ENCODE data around the gene OSBPL7. TPM values are rescaled to one million over a fixed set of nuclear protein-coding genes. Genes with fewer than 3 reads are reported as not detected.
A peak's percentile ranks its signal among the peaks of the same experiment; 100 is the strongest.

The OSBPL7 gene
- total and polyA plus RNA-seq, 4 experiments from 2014 or later, result 1.6 to 50.4 (median 27.2) TPM

DNA sequence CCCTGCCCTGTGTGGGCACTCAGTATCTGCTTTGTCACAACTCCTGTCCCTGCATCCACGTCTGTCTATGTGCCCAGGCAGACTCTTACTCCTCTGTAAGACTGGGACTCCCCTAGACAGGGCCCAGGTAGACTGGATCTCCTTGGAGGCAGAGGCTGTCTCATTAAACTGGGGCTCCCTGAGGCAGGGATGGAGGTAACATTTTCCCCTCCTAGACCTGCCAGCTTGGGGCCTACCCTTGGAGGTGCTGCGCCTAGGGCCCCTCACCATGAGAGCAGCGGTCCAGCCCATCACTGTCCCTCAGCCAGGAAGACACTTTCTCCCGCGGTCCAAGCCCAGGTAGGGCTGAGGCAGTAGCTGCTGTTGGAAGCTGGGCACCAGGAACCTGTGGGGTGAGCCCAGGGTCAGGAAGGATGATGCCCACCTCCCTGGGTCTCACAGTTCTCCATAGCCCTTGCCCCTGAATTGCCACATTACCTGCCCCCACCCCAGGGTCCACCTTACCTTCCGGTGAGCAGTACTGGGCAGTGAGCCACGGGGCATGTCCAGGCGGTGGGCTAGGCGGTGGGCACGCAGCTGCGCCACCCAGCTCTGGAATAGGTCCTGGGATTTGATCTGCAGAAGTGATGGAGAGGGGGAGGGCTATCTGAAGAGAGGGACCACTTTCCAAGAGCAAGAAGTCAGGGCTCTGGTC is 3.4 kb downstream of the OSBPL7 start:
- H3K27ac ChIP-seq (ENCODE audit: low read depth, low read length), result no peak overlapping the region
- intact Hi-C loops (cut with micrococcal nuclease), result no loop called here
- ChIA-PET CTCF (ENCODE audit: partially characterized antibody) (no interaction called here), POLR2A (ENCODE audit: partially characterized antibody) (no interaction called here)
- no peak for DNase-seq
- H3K27ac Mint-ChIP-seq, result peak overlapping the region in 2 of 7 donors; percentile 4 to 29
- no peaks in the 10 kb centered on the region for H3K27me3 Mint-ChIP-seq
- peaks cover 12 to 26% (median 20%) of the 10 kb centered on the region in 4 donors for H3K4me1 Mint-ChIP-seq
- no peak overlapping the region for H3K4me3 ChIP-seq (ENCODE audit: low read length in 2 of 2)
- H3K9me3 Mint-ChIP-seq, result no peaks in the 10 kb centered on the region
- H3K4me3 Mint-ChIP-seq, result peak overlapping the region in 1 of 8 donors; percentile 21
- peaks cover 57% of the 10 kb centered on the region for H3K36me3 ChIP-seq (ENCODE audit: insufficient read depth, low read length)
- H3K36me3 Mint-ChIP-seq, result peaks cover 16 to 62% of the 10 kb centered on the region in 2 donors
- no peaks in the 10 kb centered on the region for H3K27me3 ChIP-seq (ENCODE audit: insufficient read depth, low read length)
- H3K4me1 ChIP-seq (ENCODE audit: insufficient read depth, low read length), result peaks cover 25% of the 10 kb centered on the region
- no peaks in the 10 kb centered on the region for H3K9me3 ChIP-seq (ENCODE audit: control insufficient read depth in 1 of 2, low read length in 2 of 2)

DNA sequence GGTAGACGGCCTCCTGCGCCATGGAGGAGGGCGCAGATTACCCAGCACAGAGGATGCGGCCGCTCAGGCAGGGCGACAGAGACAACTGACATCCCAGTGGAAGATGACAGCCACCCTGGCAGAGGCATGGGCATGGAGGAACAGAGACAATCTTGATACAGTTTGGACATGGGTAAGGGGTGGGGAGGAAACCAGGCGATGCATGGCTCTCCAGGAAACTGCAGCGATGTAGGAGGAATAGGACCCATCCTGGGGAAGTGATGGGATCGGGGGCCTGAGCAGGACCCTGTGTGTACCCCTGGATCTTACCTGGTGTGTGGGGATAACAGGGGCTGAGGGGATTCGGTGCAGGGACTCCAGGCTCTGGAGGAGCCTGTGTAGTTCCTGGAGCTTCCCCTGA is 4.6 kb downstream of the OSBPL7 start:
- Histone ChIP-seq H3K27ac (ENCODE audit: low read depth, low read length) (no peak overlapping the region), H3K4me1 (ENCODE audit: insufficient read depth, low read length) (peaks cover 16% of the 10 kb centered on the region), H3K4me3 (ENCODE audit: low read length in 2 of 2) (no peak overlapping the region), H3K9me3 (ENCODE audit: control insufficient read depth in 1 of 2, low read length in 2 of 2) (no peaks in the 10 kb centered on the region), H3K36me3 (ENCODE audit: insufficient read depth, low read length) (peaks cover 69% of the 10 kb centered on the region), H3K27me3 (ENCODE audit: insufficient read depth, low read length) (no peaks in the 10 kb centered on the region)
- peaks cover 11 to 18% (median 15%) of the 10 kb centered on the region in 4 donors for H3K4me1 Mint-ChIP-seq
- no peaks in the 10 kb centered on the region for H3K9me3 Mint-ChIP-seq
- DNase-seq, result no peak
- ChIA-PET CTCF (ENCODE audit: partially characterized antibody) (no interaction called here), POLR2A (ENCODE audit: partially characterized antibody) (interaction anchor here (1.0 kb wide), 1 partner anchor 13 kb away, joined by 3 read pairs; no protein-coding TSS in a partner anchor)
- peak overlapping the region in 1 of 8 donors; percentile 26 for H3K4me3 Mint-ChIP-seq
- H3K27me3 Mint-ChIP-seq, result no peaks in the 10 kb centered on the region
- H3K36me3 Mint-ChIP-seq, result peaks cover 26 to 69% of the 10 kb centered on the region in 2 donors
- no peak overlapping the region for H3K27ac Mint-ChIP-seq
- intact Hi-C loops (cut with micrococcal nuclease), result no loop called here

- H3K36me3 ChIP-seq (ENCODE audit: insufficient read depth, low read length), result peaks cover 76% of the 10 kb centered on the region
- H3K4me1 Mint-ChIP-seq, result peaks cover 10 to 11% (median 11%) of the 10 kb centered on the region in 4 donors
- H3K4me3 Mint-ChIP-seq, result no peak overlapping the region
- H3K4me3 ChIP-seq (ENCODE audit: low read length in 2 of 2), result no peak overlapping the region
- no peaks in the 10 kb centered on the region for H3K9me3 ChIP-seq (ENCODE audit: control insufficient read depth in 1 of 2, low read length in 2 of 2)
- no peaks in the 10 kb centered on the region for H3K27me3 Mint-ChIP-seq
- intact Hi-C loops (cut with micrococcal nuclease), result no loop called here
- CTCF ChIA-PET (ENCODE audit: partially characterized antibody), result no interaction called here
- H3K9me3 Mint-ChIP-seq, result no peaks in the 10 kb centered on the region
- peaks cover 31 to 70% of the 10 kb centered on the region in 2 donors for H3K36me3 Mint-ChIP-seq
- POLR2A ChIA-PET (ENCODE audit: partially characterized antibody), result interaction anchor here (1.0 kb wide), 1 partner anchor 14 kb away, joined by 3 read pairs; no protein-coding TSS in a partner anchor
- no peak for DNase-seq
- no peak overlapping the region for H3K27ac Mint-ChIP-seq
- H3K27ac ChIP-seq (ENCODE audit: low read depth, low read length), result no peak overlapping the region
- no peaks in the 10 kb centered on the region for H3K27me3 ChIP-seq (ENCODE audit: insufficient read depth, low read length)
- peaks cover 11% of the 10 kb centered on the region for H3K4me1 ChIP-seq (ENCODE audit: insufficient read depth, low read length)
Observed at GRCh38 chr17:47816111-47816735, 5.4 kb downstream of the OSBPL7 start.

DNA sequence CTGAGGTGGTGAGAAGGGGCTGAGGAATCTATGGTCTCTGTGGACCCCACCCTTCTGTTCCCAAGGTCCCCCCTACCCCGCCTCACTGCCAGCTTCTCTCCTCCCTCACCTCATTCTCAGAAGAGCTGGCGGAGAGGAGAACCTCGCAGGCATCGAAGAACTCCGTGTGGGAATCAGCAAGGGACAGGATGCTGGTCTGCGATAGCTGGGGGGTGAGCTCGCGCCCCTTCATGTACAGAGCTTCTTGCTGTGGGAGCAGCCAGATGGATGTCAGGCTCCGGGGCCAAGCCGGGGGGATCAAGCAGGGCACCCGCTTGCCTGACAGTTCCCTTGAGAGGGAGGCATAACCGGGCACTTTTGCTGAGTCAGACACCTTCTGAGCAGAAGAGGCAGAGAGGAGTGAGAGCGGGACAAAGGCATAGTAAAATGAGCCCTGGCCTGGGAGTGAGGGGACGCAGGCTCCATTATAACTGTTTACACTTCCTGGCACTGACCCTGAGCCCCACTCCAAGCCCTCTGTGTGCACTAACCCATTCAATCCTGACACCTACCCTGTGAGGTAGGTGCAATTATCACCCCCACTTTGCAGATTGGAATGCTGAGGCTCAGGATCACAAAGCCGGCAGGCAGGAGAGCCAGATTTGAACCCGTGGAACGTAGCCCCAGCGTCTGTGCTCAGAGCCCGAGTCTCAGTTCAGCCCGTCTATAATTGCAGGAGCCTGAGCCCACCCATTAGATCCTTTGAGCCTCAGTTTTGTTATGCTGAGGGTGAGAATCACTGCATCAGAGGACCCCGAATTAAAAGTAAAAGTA is 6.3 kb downstream of the OSBPL7 start:
- H3K9me3 Mint-ChIP-seq, result no peaks in the 10 kb centered on the region
- peaks cover 85% of the 10 kb centered on the region for H3K36me3 ChIP-seq (ENCODE audit: insufficient read depth, low read length)
- no peaks in the 10 kb centered on the region for H3K27me3 Mint-ChIP-seq
- peak overlapping the region in 3 of 7 donors; percentile 29 to 68 (median 67) for H3K27ac Mint-ChIP-seq
- DNase-seq, result no peak
- CTCF ChIA-PET (ENCODE audit: partially characterized antibody), result no interaction called here
- intact Hi-C loops (cut with micrococcal nuclease), result no loop called here
- H3K4me1 Mint-ChIP-seq, result peaks cover under 1 to 7% (median 3%) of the 10 kb centered on the region in 4 donors
- peaks cover 2% of the 10 kb centered on the region for H3K4me1 ChIP-seq (ENCODE audit: insufficient read depth, low read length)
- H3K36me3 Mint-ChIP-seq, result peaks cover 38 to 78% of the 10 kb centered on the region in 2 donors
- POLR2A ChIA-PET (ENCODE audit: partially characterized antibody), result interaction anchor here (1.0 kb wide), 1 partner anchor 16 kb away, joined by 4 read pairs; the partner anchor contains the start of genes LRRC46 and MRPL10
- no peak overlapping the region for H3K4me3 ChIP-seq (ENCODE audit: low read length in 2 of 2)
- no peak overlapping the region for H3K27ac ChIP-seq (ENCODE audit: low read depth, low read length)
- no peaks in the 10 kb centered on the region for H3K27me3 ChIP-seq (ENCODE audit: insufficient read depth, low read length)
- H3K4me3 Mint-ChIP-seq, result no peak overlapping the region
- H3K9me3 ChIP-seq (ENCODE audit: control insufficient read depth in 1 of 2, low read length in 2 of 2), result no peaks in the 10 kb centered on the region

DNA sequence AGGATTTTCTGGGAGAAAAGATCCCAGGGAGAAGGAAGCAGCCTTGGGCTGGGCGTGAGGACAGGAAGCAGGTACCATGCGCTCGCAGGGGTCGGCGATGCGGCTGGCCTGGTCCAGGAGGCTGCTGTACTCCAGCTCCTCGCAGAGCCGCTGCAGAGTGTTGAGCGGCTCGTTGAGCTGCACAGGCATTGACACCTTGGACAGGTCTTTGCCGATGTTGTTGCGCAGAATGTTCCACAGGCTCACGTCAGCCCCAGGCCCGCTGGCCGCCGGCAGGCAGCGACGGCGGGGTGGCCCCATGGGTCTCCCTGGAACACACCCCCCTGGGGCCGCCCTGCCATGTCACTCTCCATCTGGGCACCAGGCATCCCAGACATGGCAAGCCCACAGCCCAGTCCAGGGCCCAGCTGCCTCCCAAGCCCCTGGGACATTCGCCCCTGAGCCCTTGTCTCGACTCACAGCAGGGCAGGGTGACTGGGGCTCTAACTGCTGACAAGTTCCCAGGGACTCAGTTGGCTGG is 8.0 kb downstream of the OSBPL7 start:
- DNase-seq, result no peak
- Mint-ChIP-seq H3K9me3 (no peaks in the 10 kb centered on the region), H3K36me3 (peaks cover 47 to 91% of the 10 kb centered on the region in 2 donors), H3K27ac (no peak overlapping the region), H3K4me3 (no peak overlapping the region), H3K27me3 (no peaks in the 10 kb centered on the region), H3K4me1 (peaks cover 0 to 8% (median 2%) of the 10 kb centered on the region in 4 donors)
- no peak overlapping the region for H3K4me3 ChIP-seq (ENCODE audit: low read length in 2 of 2)
- CTCF ChIA-PET (ENCODE audit: partially characterized antibody), result no interaction called here
- H3K36me3 ChIP-seq (ENCODE audit: insufficient read depth, low read length), result peaks cover 91% of the 10 kb centered on the region
- no peak overlapping the region for H3K27ac ChIP-seq (ENCODE audit: low read depth, low read length)
- intact Hi-C loops (cut with micrococcal nuclease), result no loop called here
- no peaks in the 10 kb centered on the region for H3K9me3 ChIP-seq (ENCODE audit: control insufficient read depth in 1 of 2, low read length in 2 of 2)
- no peaks in the 10 kb centered on the region for H3K27me3 ChIP-seq (ENCODE audit: insufficient read depth, low read length)
- H3K4me1 ChIP-seq (ENCODE audit: insufficient read depth, low read length), result no peaks in the 10 kb centered on the region
- POLR2A ChIA-PET (ENCODE audit: partially characterized antibody), result no interaction called here

DNA sequence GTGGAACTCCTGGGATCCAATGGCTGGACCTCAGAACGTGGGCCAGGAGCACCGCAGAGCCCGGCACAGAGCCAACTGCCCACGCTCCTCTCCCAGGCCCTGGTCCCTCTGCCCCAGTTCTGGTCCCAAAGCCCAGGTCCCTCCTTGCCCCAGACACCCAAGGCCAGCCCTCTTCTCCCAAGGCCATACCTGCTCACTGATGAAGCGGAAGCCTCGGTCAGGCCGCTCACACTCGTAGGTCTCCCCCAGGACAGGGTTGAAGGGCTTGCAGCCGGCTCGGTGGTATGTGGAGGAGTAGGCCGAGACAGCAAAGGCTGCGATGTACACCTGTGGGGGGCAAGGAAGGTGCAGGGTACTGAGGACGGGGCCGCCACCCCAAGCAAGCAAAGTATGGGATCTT is 8.5 kb downstream of the OSBPL7 start:
- ChIA-PET CTCF (ENCODE audit: partially characterized antibody) (no interaction called here), POLR2A (ENCODE audit: partially characterized antibody) (no interaction called here)
- Histone ChIP-seq H3K4me1 (ENCODE audit: insufficient read depth, low read length) (no peaks in the 10 kb centered on the region), H3K27ac (ENCODE audit: low read depth, low read length) (no peak overlapping the region), H3K4me3 (ENCODE audit: low read length in 2 of 2) (no peak overlapping the region), H3K9me3 (ENCODE audit: control insufficient read depth in 1 of 2, low read length in 2 of 2) (no peaks in the 10 kb centered on the region), H3K27me3 (ENCODE audit: insufficient read depth, low read length) (no peaks in the 10 kb centered on the region), H3K36me3 (ENCODE audit: insufficient read depth, low read length) (peaks cover 90% of the 10 kb centered on the region)
- no peak for DNase-seq
- Mint-ChIP-seq H3K27ac (peak overlapping the region in 1 of 7 donors; percentile 49), H3K27me3 (no peaks in the 10 kb centered on the region), H3K36me3 (peaks cover 50 to 90% of the 10 kb centered on the region in 2 donors), H3K9me3 (no peaks in the 10 kb centered on the region), H3K4me3 (no peak overlapping the region), H3K4me1 (peaks cover 0 to 8% (median 2%) of the 10 kb centered on the region in 4 donors)
- intact Hi-C loops (cut with micrococcal nuclease), result no loop called here
